DMS53 treated with DMSO at 0.1 percent for 48 hours (cell line): Measurements from ENCODE around the gene MUC12.
"Not testable (repeated sequence)": the region's sequence is repeated elsewhere in the genome, so short reads cannot be mapped to it uniquely, and the experiment has no call there.

Source experiments
- DNase-seq: peaks from one replicate; lab custom pipeline; 2025; ENCODE audit not compliant: unreplicated experiment; lab: John Stamatoyannopoulos, UW

The MUC12 gene

GRCh38 chr7:100984241-100984918 is 15.0 kb downstream of the MUC12 start:
- DNase-seq, result not testable (repeated sequence)

GRCh38 chr7:100985033-100985797 is 15.8 kb downstream of the MUC12 start:
- DNase-seq, result not testable (repeated sequence)

GRCh38 chr7:100991631-100992030 is 22.3 kb downstream of the MUC12 start:
- no peak for DNase-seq

GRCh38 chr7:100992280-100992679 is 22.9 kb downstream of the MUC12 start:
- not testable (repeated sequence) for DNase-seq

- not testable (repeated sequence) for DNase-seq
Observed at GRCh38 chr7:100994671-100995070, 25.3 kb downstream of the MUC12 start.

GRCh38 chr7:100998530-100998929 is 29.2 kb downstream of the MUC12 start:
- DNase-seq, result not testable (repeated sequence)

- not testable (repeated sequence) for DNase-seq
Observed at GRCh38 chr7:100999334-100999733, 30.0 kb downstream of the MUC12 start.

- DNase-seq, result not testable (repeated sequence)
Observed at GRCh38 chr7:101000025-101000424, 30.7 kb downstream of the MUC12 start.

GRCh38 chr7:101002333-101002732 is 33.0 kb downstream of the MUC12 start:
- DNase-seq, result not testable (repeated sequence)

- DNase-seq, result not testable (repeated sequence)
Observed at GRCh38 chr7:101007361-101007760, 38.0 kb downstream of the MUC12 start.

GRCh38 chr7:101009629-101010028 is 40.3 kb downstream of the MUC12 start:
- DNase-seq, result no peak

GRCh38 chr7:101012931-101013330 is 43.6 kb downstream of the MUC12 start:
- DNase-seq, result no peak

- no peak for DNase-seq
Observed at GRCh38 chr7:101015626-101016025, 46.3 kb downstream of the MUC12 start.

- DNase-seq, result peak; percentile 18
Observed at GRCh38 chr7:101017064-101017777, 47.9 kb downstream of the MUC12 start.

GRCh38 chr7:101018271-101019167 is 49.2 kb downstream of the MUC12 start:
- no peak for DNase-seq

- no peak for DNase-seq
Observed at GRCh38 chr7:101020444-101020843, 51.1 kb downstream of the MUC12 start.

GRCh38 chr7:101021703-101022102 is 52.3 kb downstream of the MUC12 start:
- DNase-seq, result no peak

GRCh38 chr7:101023839-101024238 is 54.5 kb downstream of the MUC12 start:
- no peak for DNase-seq

- no peak for DNase-seq
Observed at GRCh38 chr7:101031082-101031481, 61.7 kb downstream of the MUC12 start.

GRCh38 chr7:101035941-101036340 is 66.6 kb downstream of the MUC12 start:
- no peak for DNase-seq

GRCh38 chr7:101041283-101041682 is 71.9 kb downstream of the MUC12 start:
- not testable (repeated sequence) for DNase-seq
